PC-3 (cell line): ENCODE data around the gene TXN2. TPM values are rescaled to one million over a fixed set of nuclear protein-coding genes. Genes with fewer than 3 reads are reported as not detected.

ENCODE experiments used
- ATAC-seq: fragments of 200-7000 bp; cut with Tn5 transposase; 2 replicates; pipeline ENCODE4 v1.9.1; 2020; ENCODE audit warnings: mild to moderate bottlenecking, moderate library complexity
- BruUV-seq: library from RNA; stranded (reverse); fragments of 400-500 nt; replicated peaks from 2 replicates; lab custom pipeline; 2021; lab: Mats Ljungman, UMichigan
- CTCF ChIA-PET: fragments of 300-600 bp; sonication (Branson Sonifier 250); formaldehyde crosslinking; loops from one replicate; lab custom pipeline; 2022; ENCODE audit warnings: antibody characterized with exemption; lab: Charles Lee
- POLR2A ChIA-PET: fragments of 300-600 bp; sonication (Branson Sonifier 250); formaldehyde crosslinking; loops from one replicate; lab custom pipeline; 2022; ENCODE audit warnings: antibody characterized with exemption; ENCODE audit not compliant: unreplicated experiment; lab: Charles Lee
- DNase-seq: peaks from one replicate; pipeline ENCODE4 v3.0.0-alpha.2; 2015
- H2AFZ ChIP-seq: fragments of 300-600 bp; sonication (generic); 2 replicates; pipeline ENCODE4 v1.6.0; 2016; ENCODE audit warnings: antibody characterized with exemption, low read length
- H3F3A ChIP-seq: fragments of 300-600 bp; sonication (generic); one replicate; pipeline ENCODE4 v1.6.0; 2017; ENCODE audit warnings: antibody characterized with exemption, low read length, control low read depth, mild to moderate bottlenecking; ENCODE audit not compliant: unreplicated experiment
- H3K27ac ChIP-seq: fragments of 300-600 bp; sonication (generic); 2 replicates; pipeline ENCODE4 v1.5.1; 2016; ENCODE audit warnings: mild to moderate bottlenecking, low read length
- H3K27me3 ChIP-seq: fragments of 300-600 bp; sonication (generic); 2 replicates; pipeline ENCODE4 v1.6.1; 2016; ENCODE audit warnings: low read length, mixed read lengths
- H3K36me3 ChIP-seq: fragments of 300-600 bp; sonication (generic); 2 replicates; pipeline ENCODE4 v1.6.1; 2016; ENCODE audit warnings: low read depth, mixed run types, low read length, mixed read lengths
- H3K4me1 ChIP-seq: fragments of 300-600 bp; sonication (generic); 2 replicates; pipeline ENCODE4 v1.5.1; 2016; ENCODE audit warnings: low read length; ENCODE audit not compliant: insufficient read depth
- H3K4me2 ChIP-seq: fragments of 300-600 bp; sonication (generic); 2 replicates; pipeline ENCODE4 v1.6.0; 2016; ENCODE audit warnings: low read length
- H3K4me3 ChIP-seq: fragments of 300-600 bp; sonication (generic); 2 replicates; pipeline ENCODE4 v1.5.1; 2016; ENCODE audit warnings: mild to moderate bottlenecking, low read length, mixed read lengths
- H3K79me2 ChIP-seq: fragments of 300-600 bp; sonication (generic); 2 replicates; pipeline ENCODE4 v1.6.1; 2017; ENCODE audit warnings: low read length, mixed read lengths
- H3K9ac ChIP-seq: fragments of 300-600 bp; sonication (generic); 2 replicates; pipeline ENCODE4 v1.6.0; 2016; ENCODE audit warnings: mild to moderate bottlenecking, low read length
- H3K9me2 ChIP-seq: fragments of 300-600 bp; sonication (generic); replicated peaks from 2 replicates; pipeline ENCODE4 v1.6.1; 2016; ENCODE audit warnings: mixed run types, low read length, mixed read lengths
- H3K9me3 ChIP-seq: fragments of 300-600 bp; sonication (generic); 2 replicates; pipeline ENCODE4 v1.6.1; 2016; ENCODE audit warnings: low read length, mixed read lengths
- H4K20me1 ChIP-seq: fragments of 300-600 bp; sonication (generic); 2 replicates; pipeline ENCODE4 v1.6.1; 2016; ENCODE audit warnings: low read length, mixed read lengths
- EZH2 ChIP-seq: fragments of 300-600 bp; sonication (generic); IDR thresholded peaks from one replicate; pipeline ENCODE4 v1.6.1; 2017; ENCODE audit warnings: antibody characterized with exemption, mild to moderate bottlenecking, low read length; ENCODE audit not compliant: unreplicated experiment
- EZH2phosphoT487 ChIP-seq: fragments of 300-600 bp; sonication (generic); IDR thresholded peaks from 2 replicates; pipeline ENCODE4 v1.6.1; 2018; ENCODE audit warnings: mild to moderate bottlenecking, antibody characterized with exemption, low read length, borderline replicate concordance
- intact Hi-C: fragments of 100-400 bp; cut with micrococcal nuclease; formaldehyde crosslinking; loops from 2 replicates; pipeline ENCODE4 v1.9.0; 2023
- total RNA-seq: library from RNA; depleted of rRNA; stranded (reverse); fragments of >200 nt; gene quantifications from 2 replicates; pipeline ENCODE4 v1.2.3, GENCODE V29; 2014
- TF ChIP-seq, protein P1 (sequence below): fragments of 300-600 bp; sonication (generic); conservative IDR thresholded peaks from 2 replicates; pipeline ENCODE4 v1.5.1; 2017; ENCODE audit warnings: antibody characterized with exemption, low read depth, mild to moderate bottlenecking, low read length

The TXN2 gene
- total RNA-seq, 1 experiment from 2014 or later: 49.6 TPM

DNA sequence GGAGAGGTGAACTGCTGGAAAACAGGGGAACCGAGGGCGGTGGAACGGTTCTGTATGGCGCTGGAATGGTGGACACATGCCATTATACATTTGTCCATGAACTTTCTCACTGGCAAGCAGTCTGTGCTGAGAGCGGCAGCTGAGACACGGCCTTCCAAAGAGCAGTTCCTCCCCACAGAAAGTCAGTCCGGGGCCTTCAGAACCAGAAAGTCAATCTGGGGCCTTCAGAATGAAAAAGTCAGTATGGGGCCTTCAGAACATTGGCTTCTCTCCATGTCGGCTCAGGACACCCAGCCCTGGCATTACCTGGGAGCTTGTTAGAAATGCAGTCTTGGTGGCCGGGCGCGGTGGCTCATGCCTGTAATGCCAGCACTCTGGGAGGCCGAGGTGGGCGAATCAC, 8.8 kb downstream of the TXN2 start:
- H3K9me2 ChIP-seq: no peaks in the 10 kb centered on the region
- no peak overlapping the region for H3K9ac ChIP-seq
- ChIA-PET POLR2A (no interaction called here), CTCF (no interaction called here)
- H3K36me3 ChIP-seq: peaks cover 3% of the 10 kb centered on the region; the same call in 1 of the 2 replicates
- no peaks in the 10 kb centered on the region for H3K9me3 ChIP-seq
- DNase-seq: no peak
- H3K4me2 ChIP-seq: no peak overlapping the region
- intact Hi-C loops: no loop called here
- H2AFZ ChIP-seq: no peak overlapping the region
- no peaks in the 10 kb centered on the region for H3K27me3 ChIP-seq
- peaks cover 35% of the 10 kb centered on the region for H3K4me1 ChIP-seq
- ATAC-seq: no peak
- H3K4me3 ChIP-seq: no peak overlapping the region
- TF ChIP-seq EZH2 (no peak), EZH2phosphoT487 (no peak)
- TF ChIP-seq, protein P1, sequence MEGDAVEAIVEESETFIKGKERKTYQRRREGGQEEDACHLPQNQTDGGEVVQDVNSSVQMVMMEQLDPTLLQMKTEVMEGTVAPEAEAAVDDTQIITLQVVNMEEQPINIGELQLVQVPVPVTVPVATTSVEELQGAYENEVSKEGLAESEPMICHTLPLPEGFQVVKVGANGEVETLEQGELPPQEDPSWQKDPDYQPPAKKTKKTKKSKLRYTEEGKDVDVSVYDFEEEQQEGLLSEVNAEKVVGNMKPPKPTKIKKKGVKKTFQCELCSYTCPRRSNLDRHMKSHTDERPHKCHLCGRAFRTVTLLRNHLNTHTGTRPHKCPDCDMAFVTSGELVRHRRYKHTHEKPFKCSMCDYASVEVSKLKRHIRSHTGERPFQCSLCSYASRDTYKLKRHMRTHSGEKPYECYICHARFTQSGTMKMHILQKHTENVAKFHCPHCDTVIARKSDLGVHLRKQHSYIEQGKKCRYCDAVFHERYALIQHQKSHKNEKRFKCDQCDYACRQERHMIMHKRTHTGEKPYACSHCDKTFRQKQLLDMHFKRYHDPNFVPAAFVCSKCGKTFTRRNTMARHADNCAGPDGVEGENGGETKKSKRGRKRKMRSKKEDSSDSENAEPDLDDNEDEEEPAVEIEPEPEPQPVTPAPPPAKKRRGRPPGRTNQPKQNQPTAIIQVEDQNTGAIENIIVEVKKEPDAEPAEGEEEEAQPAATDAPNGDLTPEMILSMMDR: no peak
- H3F3A ChIP-seq: no peaks in the 10 kb centered on the region
- no peaks in the 10 kb centered on the region for H4K20me1 ChIP-seq
- H3K79me2 ChIP-seq: peaks cover 26% of the 10 kb centered on the region; the same call in 1 of the 2 replicates
- BruUV-seq: no TSS peak
- no peak overlapping the region for H3K27ac ChIP-seq

DNA sequence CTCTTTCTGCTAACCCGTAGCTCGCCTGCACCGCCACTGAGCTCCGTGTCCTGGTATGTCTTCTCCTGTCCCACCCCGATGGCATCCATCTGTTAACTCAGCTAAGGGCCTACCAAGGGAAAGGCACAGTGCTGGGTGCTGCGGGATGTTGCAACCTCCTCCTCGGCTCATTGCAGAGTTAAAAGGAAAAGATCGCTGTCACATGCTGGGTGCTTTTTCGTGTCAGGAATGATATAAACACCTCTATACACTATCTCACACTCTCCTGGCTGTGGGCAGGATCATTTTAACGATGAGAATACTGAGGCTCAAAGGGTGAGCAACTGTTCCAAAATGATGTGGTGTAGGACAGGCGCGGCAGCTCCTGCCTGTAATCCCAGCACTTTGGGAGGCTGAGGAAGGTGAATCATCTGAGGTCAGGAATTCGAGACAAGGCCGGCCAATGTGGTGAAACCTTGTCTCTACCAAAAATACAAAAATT, 10.1 kb downstream of the TXN2 start:
- DNase-seq (peak; percentile 61), ATAC-seq (peak; percentile 27)
- BruUV-seq: no TSS peak
- Histone ChIP-seq H3K4me1 (peaks cover 48% of the 10 kb centered on the region), H3K9me2 (no peaks in the 10 kb centered on the region), H3F3A (no peaks in the 10 kb centered on the region), H3K36me3 (peaks cover 3% of the 10 kb centered on the region; the same call in 1 of the 2 replicates), H3K27me3 (no peaks in the 10 kb centered on the region), H2AFZ (no peak overlapping the region), H3K27ac (peak overlapping the region; percentile 44), H4K20me1 (no peaks in the 10 kb centered on the region), H3K79me2 (peaks cover 31% of the 10 kb centered on the region; the same call in 1 of the 2 replicates), H3K4me3 (no peak overlapping the region), H3K9me3 (no peaks in the 10 kb centered on the region), H3K4me2 (0 out of 2 replicates have a peak overlapping the region, but pooled peaks have one; percentile 17), H3K9ac (no peak overlapping the region)
- TF ChIP-seq, protein P1: no peak
- TF ChIP-seq EZH2phosphoT487 (no peak), EZH2 (no peak)
- ChIA-PET POLR2A (interaction anchor here (0.7 kb wide), 1 partner anchor 106 kb away, joined by 3 read pairs; no protein-coding TSS in a partner anchor), CTCF (interaction anchor here (1.3 kb wide), 1 partner anchor 101 kb away, joined by 5 read pairs; no protein-coding TSS in a partner anchor)
- intact Hi-C loops: no loop called here

DNA sequence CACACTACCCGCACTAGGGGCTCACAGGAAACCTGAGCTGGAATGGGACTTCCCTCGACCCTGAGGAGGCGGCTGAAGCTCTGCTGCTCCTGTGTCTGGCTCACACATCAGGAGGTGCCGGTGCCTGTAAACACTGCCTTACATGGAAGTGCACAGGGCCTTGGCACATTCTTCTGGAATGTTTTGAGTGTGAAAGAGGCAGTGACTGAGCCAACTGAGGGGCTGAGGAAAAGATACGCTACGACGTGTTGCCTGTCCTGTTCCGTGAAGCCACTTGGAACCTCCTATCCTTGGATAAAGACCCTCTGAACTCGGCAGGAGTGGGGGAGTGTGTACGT, 10.5 kb downstream of the TXN2 start:
- H2AFZ ChIP-seq: no peak overlapping the region
- ATAC-seq (no peak), DNase-seq (no peak)
- H3K36me3 ChIP-seq: peaks cover 3% of the 10 kb centered on the region; the same call in 1 of the 2 replicates
- intact Hi-C loops: loop anchor here (1.0 kb wide), 2 partner anchors 138 to 170 kb away; no protein-coding TSS in a partner anchor
- no TSS peak for BruUV-seq
- H3K27ac ChIP-seq: peak overlapping the region; percentile 44
- no peak overlapping the region for H3K4me3 ChIP-seq
- H3K79me2 ChIP-seq: peaks cover 31% of the 10 kb centered on the region; the same call in 1 of the 2 replicates
- CTCF ChIA-PET: interaction anchor here (1.3 kb wide), 1 partner anchor 100 kb away, joined by 5 read pairs; no protein-coding TSS in a partner anchor
- no peaks in the 10 kb centered on the region for H4K20me1 ChIP-seq
- 0 out of 2 replicates have a peak overlapping the region, but pooled peaks have one; percentile 17 for H3K4me2 ChIP-seq
- H3K9me2 ChIP-seq: no peaks in the 10 kb centered on the region
- H3K27me3 ChIP-seq: no peaks in the 10 kb centered on the region
- peaks cover 52% of the 10 kb centered on the region for H3K4me1 ChIP-seq
- no peaks in the 10 kb centered on the region for H3K9me3 ChIP-seq
- TF ChIP-seq EZH2phosphoT487 (no peak), EZH2 (no peak)
- TF ChIP-seq, protein P1: no peak
- POLR2A ChIA-PET: no interaction called here
- no peak overlapping the region for H3K9ac ChIP-seq
- H3F3A ChIP-seq: no peaks in the 10 kb centered on the region
